GM18873 (cell line): ENCODE data around the gene SYTL1.

Source experiments
- ATAC-seq: cut with Tn5 transposase; IDR thresholded peaks from one replicate; pipeline ENCODE4 v1.9.1; 2021; ENCODE audit warnings: mild to moderate bottlenecking, moderate library complexity, moderate number of reproducible peaks; ENCODE audit not compliant: unreplicated experiment, low FRiP score

SYTL1 gene

GRCh38 chr1:27341525-27342252 is at the start of gene SYTL1:
SYTL1 (plus strand) TSS chr1:27342022; CDS start chr1:27345335, 3,313 bp downstream.
- ATAC-seq, result no peak

- no peak for ATAC-seq
These were observed 49.7 kb upstream of the SYTL1 start for GRCh38 chr1:27292106-27292505.

- ATAC-seq, result no peak
These were observed 47.9 kb upstream of the SYTL1 start for GRCh38 chr1:27293915-27294314.

GRCh38 chr1:27296773-27297291 is 45.0 kb upstream of the SYTL1 start:
- no peak for ATAC-seq

- ATAC-seq, result no peak
These were observed 43.9 kb upstream of the SYTL1 start for GRCh38 chr1:27297903-27298302.

- no peak for ATAC-seq
These were observed 43.0 kb upstream of the SYTL1 start for GRCh38 chr1:27298632-27299384.

GRCh38 chr1:27299385-27300271 is 42.2 kb upstream of the SYTL1 start:
- no peak for ATAC-seq

- no peak for ATAC-seq
These were observed 41.3 kb upstream of the SYTL1 start for GRCh38 chr1:27300341-27301051.

- no peak for ATAC-seq
These were observed 40.8 kb upstream of the SYTL1 start for GRCh38 chr1:27301052-27301422.

GRCh38 chr1:27301582-27302199 is 40.1 kb upstream of the SYTL1 start:
- no peak for ATAC-seq

GRCh38 chr1:27302612-27303011 is 39.2 kb upstream of the SYTL1 start:
- no peak for ATAC-seq

- ATAC-seq, result no peak
These were observed 38.3 kb upstream of the SYTL1 start for GRCh38 chr1:27303509-27303908.

- no peak for ATAC-seq
These were observed 35.8 kb upstream of the SYTL1 start for GRCh38 chr1:27306071-27306470.

GRCh38 chr1:27306892-27307761 is 34.7 kb upstream of the SYTL1 start:
- no peak for ATAC-seq

GRCh38 chr1:27307874-27308598 is 33.8 kb upstream of the SYTL1 start:
- no peak for ATAC-seq

GRCh38 chr1:27314169-27314568 is 27.7 kb upstream of the SYTL1 start:
- ATAC-seq, result no peak

- no peak for ATAC-seq
These were observed 27.1 kb upstream of the SYTL1 start for GRCh38 chr1:27314737-27315136.

- ATAC-seq, result no peak
These were observed 25.0 kb upstream of the SYTL1 start for GRCh38 chr1:27316860-27317259.
